Activated CD4-positive, alpha-beta T cell treated with anti-CD3 and anti-CD28 coated beads, Interleukin-2, amount 10 ng/mL, durations not matched to agents 7 days and 5 days (primary cell): ENCODE data around the gene LYPD4. TPM values are rescaled to one million over a fixed set of nuclear protein-coding genes. Genes with fewer than 3 reads are reported as not detected.

Source experiments
- CTCF ChIA-PET: fragments of 350-600 bp; sonication (Branson Sonifier 250); formaldehyde crosslinking; loops from one replicate; lab custom pipeline; 2021; ENCODE audit warnings: antibody characterized with exemption; lab: Charles Lee
- POLR2A ChIA-PET: fragments of 350-600 bp; sonication (Branson Sonifier 250); formaldehyde crosslinking; loops from one replicate; lab custom pipeline; 2021; ENCODE audit warnings: antibody characterized with exemption; lab: Charles Lee
- DNase-seq: peaks from one replicate; pipeline ENCODE4 v3.0.0-alpha.2; 2020
- H3K27ac Mint-ChIP-seq: one replicate; pipeline ENCODE4 v1.8.0; 2021; ENCODE audit warnings: mild to moderate bottlenecking, moderate library complexity, mixed read lengths
- H3K27me3 Mint-ChIP-seq: one replicate; pipeline ENCODE4 v1.8.0; 2021; ENCODE audit warnings: mixed read lengths
- H3K36me3 Mint-ChIP-seq: one replicate; pipeline ENCODE4 v1.8.0; 2021; ENCODE audit warnings: low read depth, mixed read lengths
- H3K4me1 Mint-ChIP-seq: one replicate; pipeline ENCODE4 v1.8.0; 2021; ENCODE audit warnings: mixed read lengths
- H3K4me3 Mint-ChIP-seq: one replicate; pipeline ENCODE4 v1.8.0; 2021; ENCODE audit warnings: mild to moderate bottlenecking, moderate library complexity, mixed read lengths
- H3K9me3 Mint-ChIP-seq: one replicate; pipeline ENCODE4 v1.8.0; 2021; ENCODE audit warnings: mixed read lengths
- total RNA-seq, 2 experiments: library from RNA; stranded (reverse); gene quantifications; one replicate each; pipeline ENCODE4 v1.2.3, GENCODE V29; 2021

The LYPD4 gene
- total RNA-seq, 2 experiments from 2014 or later: not detected

DNA sequence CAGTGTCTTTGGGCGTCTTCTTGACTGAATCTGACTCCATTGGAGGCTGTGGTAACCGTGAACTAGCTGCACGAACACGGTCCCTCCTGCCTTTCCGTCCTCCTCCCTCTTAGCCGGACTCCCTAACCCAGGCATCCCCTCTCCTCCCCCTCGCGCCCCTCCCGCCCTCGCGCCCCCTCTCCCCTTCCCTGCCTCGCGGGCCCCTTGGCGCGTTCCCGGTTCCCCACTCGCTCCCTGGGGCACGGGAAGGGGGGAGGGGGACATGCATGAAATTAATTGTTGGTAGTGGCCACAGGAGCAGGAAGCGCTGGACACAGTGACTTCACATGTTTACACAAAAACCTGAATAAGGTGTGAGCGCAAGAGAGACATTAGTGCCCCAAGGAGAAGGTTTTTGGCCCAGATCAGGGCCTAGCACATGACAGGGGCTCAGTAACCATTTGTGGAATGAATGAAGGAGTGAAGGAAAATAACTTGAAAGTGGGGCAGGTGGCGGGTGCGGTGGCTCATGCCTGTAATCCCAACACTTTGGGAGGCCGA lies 638 bp upstream of the LYPD4 start:
- Mint-ChIP-seq H3K4me3 (no peak overlapping the region), H3K27me3 (peaks cover 4% of the 10 kb centered on the region), H3K27ac (no peak overlapping the region), H3K9me3 (no peaks in the 10 kb centered on the region), H3K36me3 (no peaks in the 10 kb centered on the region), H3K4me1 (no peaks in the 10 kb centered on the region)
- ChIA-PET POLR2A (no interaction called here), CTCF (no interaction called here)
- no peak for DNase-seq

DNA sequence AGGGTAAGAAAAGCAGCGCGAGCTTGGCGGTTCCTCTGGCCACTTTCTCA lies 343 bp upstream of the LYPD4 start, which contains the start of gene DMRTC2:
DMRTC2 (plus strand) TSS at position 42 of the 50 bp plus-strand sequence. CDS start 2,387 bp downstream, outside the sequence.
- Mint-ChIP-seq H3K9me3 (no peaks in the 10 kb centered on the region), H3K36me3 (no peaks in the 10 kb centered on the region), H3K4me1 (no peaks in the 10 kb centered on the region), H3K27ac (no peak within 1 kb of the TSS), H3K27me3 (peaks cover 4% of the 10 kb centered on the region), H3K4me3 (no peak within 1 kb of the TSS)
- ChIA-PET POLR2A (no interaction called here), CTCF (no interaction called here)
- no peak for DNase-seq

DNA sequence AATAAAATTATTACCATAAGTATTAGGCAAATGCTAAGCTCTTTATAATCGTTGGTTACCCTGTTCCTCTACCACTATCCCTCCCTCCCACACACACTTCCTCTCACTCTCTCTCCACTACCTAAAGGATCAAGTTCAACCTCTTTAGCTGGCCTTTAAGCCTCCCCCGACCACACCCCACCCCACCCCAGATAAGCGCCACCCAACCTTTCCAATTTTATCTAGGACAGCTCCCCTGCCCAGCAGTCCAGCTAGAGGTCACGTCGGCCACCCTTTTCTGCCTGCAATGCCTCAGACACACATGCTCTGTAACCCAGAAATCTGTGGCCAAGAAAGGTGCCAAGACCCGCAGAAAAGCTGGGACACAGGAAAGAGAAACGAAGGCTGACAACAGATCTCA lies 1.1 kb downstream of the LYPD4 start:
- no peak overlapping the region for H3K4me3 Mint-ChIP-seq
- no peaks in the 10 kb centered on the region for H3K9me3 Mint-ChIP-seq
- H3K36me3 Mint-ChIP-seq: no peaks in the 10 kb centered on the region
- H3K27ac Mint-ChIP-seq: no peak overlapping the region
- POLR2A ChIA-PET: no interaction called here
- CTCF ChIA-PET: interaction anchor here (1.5 kb wide), 1 partner anchor 16 kb away, joined by 5 read pairs; the partner anchor contains the start of gene RPS19
- no peak for DNase-seq
- peaks cover 11% of the 10 kb centered on the region for H3K27me3 Mint-ChIP-seq
- no peaks in the 10 kb centered on the region for H3K4me1 Mint-ChIP-seq

DNA sequence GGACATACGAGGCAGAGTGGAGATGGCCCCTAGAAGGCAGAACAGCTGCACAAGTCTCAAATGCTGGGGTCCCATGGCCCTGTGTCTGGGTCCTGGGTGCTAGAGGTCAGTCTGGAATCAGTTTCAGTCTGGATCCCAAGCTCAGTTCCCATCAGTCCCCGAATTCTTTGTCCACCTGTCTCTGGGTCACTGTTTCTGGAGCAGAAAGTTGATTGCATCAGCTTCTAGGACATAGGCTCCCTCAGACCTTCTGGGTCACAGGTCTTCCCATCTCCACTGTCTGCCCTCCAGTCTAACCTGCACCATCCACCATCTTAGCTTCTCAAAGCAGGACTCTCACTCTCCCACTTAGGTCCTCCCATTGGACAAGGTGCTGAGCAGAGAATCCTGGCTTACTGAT lies 5.3 kb downstream of the LYPD4 start:
- Mint-ChIP-seq H3K36me3 (no peaks in the 10 kb centered on the region), H3K4me3 (no peak overlapping the region), H3K27me3 (peaks cover 31% of the 10 kb centered on the region), H3K9me3 (no peaks in the 10 kb centered on the region), H3K4me1 (no peaks in the 10 kb centered on the region), H3K27ac (no peak overlapping the region)
- no peak for DNase-seq
- POLR2A ChIA-PET: no interaction called here
- CTCF ChIA-PET: no interaction called here

DNA sequence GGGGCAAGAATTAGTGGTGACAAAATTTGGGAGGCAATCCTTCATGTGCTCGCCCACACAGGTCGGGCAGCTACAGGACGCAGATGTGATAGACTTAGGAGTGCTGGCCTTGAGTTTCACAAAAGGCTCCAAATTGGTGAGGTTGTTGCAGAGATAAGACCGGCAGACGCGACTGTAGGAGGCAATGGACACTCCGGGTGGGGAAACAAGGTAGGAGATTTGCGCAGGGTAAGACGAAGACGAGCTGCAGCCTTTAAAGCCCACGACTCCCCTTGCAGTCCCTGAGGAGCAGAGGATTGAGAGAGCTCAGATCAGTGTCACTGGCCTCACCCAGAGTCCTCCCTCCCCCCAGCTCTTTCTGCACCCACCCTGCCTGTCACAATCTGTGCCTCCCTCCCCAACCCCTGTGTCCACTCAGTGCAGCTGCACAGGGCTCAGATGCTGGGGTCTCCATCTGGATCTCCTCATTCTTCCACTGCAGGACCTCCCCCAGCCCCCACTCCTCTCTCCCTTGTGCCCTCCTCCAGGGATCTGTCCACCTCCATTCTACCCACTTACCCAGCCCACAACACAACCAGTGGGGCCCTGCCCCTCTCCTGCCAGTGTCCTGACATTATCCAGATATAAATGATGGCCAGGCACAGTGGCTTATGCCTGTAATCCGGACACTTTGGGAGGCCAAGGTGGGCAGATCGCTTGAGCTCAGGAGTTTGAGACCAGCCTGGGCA lies 6.3 kb downstream of the LYPD4 start:
- Mint-ChIP-seq H3K27ac (no peak overlapping the region), H3K4me3 (no peak overlapping the region), H3K4me1 (no peaks in the 10 kb centered on the region), H3K36me3 (no peaks in the 10 kb centered on the region), H3K27me3 (peaks cover 32% of the 10 kb centered on the region), H3K9me3 (no peaks in the 10 kb centered on the region)
- ChIA-PET CTCF (interaction anchor here (0.6 to 1.2 kb wide), 4 partner anchors 42 to 121 kb away, joined by 3 read pairs; partner anchors contain the start of gene RABAC1), POLR2A (no interaction called here)
- no peak for DNase-seq

DNA sequence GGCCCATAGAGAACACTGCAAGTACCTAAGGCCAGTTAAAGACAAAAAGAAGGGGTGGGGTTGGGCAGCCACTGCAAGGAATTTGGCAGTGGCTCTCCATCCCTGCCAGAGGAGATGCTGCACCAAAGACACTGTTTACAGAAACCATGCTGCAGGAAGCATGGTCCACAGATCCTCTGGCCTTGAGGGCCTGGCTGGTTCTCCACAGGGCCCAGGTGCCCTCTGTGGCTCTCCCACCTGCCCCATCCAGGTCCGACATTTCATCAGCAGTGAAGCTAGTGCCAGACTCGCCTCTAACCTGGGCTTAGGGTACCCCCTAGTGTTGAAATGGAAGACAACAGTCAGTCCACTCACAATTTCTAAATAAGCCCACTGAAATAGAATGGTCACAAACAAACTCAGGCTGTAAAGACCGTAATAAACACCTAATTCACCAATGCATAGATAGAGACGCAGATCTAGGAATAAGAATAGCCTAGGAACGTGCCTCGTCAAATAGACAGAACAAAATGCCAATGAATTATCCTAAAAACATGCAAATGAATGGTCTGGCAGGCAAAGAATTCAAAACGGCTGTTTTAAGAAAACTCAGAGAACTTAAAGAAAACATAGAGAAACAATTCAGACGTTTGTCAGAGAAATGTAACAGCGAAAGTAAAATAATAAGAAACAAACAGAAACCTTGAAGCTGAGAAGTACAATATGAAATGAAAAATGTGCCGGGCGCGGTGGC lies 23.3 kb downstream of the LYPD4 start:
- no peak overlapping the region for H3K4me3 Mint-ChIP-seq
- peaks cover 28% of the 10 kb centered on the region for H3K27me3 Mint-ChIP-seq
- H3K4me1 Mint-ChIP-seq: no peaks in the 10 kb centered on the region
- H3K27ac Mint-ChIP-seq: no peak overlapping the region
- DNase-seq: peak; percentile 66
- ChIA-PET POLR2A (no interaction called here), CTCF (interaction anchor here (0.6 to 1.5 kb wide), 9 partner anchors 19 to 1216 kb away, joined by 3 to 10 read pairs (median 4); partner anchors contain the start of gene CEACAM3)
- H3K36me3 Mint-ChIP-seq: no peaks in the 10 kb centered on the region
- H3K9me3 Mint-ChIP-seq: no peaks in the 10 kb centered on the region

DNA sequence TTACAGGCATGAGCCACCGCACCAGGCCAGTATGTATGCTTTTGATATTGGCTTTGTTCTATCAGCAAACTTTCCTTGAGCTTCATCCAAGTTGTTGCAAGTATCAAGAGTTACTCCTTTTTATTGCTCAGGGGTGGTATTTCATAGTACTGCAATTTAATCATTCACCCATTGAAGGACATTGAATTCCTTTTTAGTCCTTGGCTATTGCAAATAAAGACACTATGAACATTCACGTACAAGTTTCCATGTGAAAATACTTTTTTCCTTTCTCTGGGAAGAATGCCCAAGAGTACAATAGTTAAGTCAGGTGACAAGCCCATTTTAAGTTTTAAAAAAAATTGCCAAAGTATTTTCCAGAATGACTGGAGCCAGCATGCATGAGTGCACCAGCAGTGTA lies 27.7 kb downstream of the LYPD4 start:
- ChIA-PET CTCF (interaction anchor here (1.0 kb wide), 1 partner anchor 24 kb away, joined by 3 read pairs; no protein-coding TSS in a partner anchor), POLR2A (no interaction called here)
- Mint-ChIP-seq H3K27ac (no peak overlapping the region), H3K27me3 (peaks cover 9% of the 10 kb centered on the region), H3K9me3 (no peaks in the 10 kb centered on the region), H3K4me1 (peaks cover 9% of the 10 kb centered on the region), H3K36me3 (no peaks in the 10 kb centered on the region), H3K4me3 (no peak overlapping the region)
- DNase-seq: no peak

DNA sequence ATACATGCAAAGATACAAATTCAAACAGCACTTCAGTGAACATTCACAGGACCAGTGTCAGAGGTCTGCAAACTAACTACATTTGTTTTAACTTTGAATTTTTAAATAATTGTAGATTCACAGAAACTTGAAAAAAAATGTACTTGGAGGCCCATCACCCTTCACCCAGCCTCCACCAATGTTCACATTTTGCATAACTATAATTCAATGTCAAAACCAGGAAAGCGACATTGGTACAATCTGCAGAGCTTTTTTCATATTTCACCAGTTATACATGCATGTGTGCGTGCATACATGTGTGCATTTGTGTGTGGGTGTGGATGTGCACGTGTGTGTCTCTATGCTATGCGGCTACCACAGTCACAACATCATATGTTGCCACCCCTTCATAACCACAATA lies 29.2 kb downstream of the LYPD4 start:
- CTCF ChIA-PET: interaction anchor here (1.0 kb wide), 1 partner anchor 24 kb away, joined by 6 read pairs; no protein-coding TSS in a partner anchor
- DNase-seq: no peak
- H3K36me3 Mint-ChIP-seq: no peaks in the 10 kb centered on the region
- no peaks in the 10 kb centered on the region for H3K27me3 Mint-ChIP-seq
- no peaks in the 10 kb centered on the region for H3K9me3 Mint-ChIP-seq
- H3K27ac Mint-ChIP-seq: no peak overlapping the region
- H3K4me3 Mint-ChIP-seq: no peak overlapping the region
- H3K4me1 Mint-ChIP-seq: peaks cover 9% of the 10 kb centered on the region
- POLR2A ChIA-PET: no interaction called here

DNA sequence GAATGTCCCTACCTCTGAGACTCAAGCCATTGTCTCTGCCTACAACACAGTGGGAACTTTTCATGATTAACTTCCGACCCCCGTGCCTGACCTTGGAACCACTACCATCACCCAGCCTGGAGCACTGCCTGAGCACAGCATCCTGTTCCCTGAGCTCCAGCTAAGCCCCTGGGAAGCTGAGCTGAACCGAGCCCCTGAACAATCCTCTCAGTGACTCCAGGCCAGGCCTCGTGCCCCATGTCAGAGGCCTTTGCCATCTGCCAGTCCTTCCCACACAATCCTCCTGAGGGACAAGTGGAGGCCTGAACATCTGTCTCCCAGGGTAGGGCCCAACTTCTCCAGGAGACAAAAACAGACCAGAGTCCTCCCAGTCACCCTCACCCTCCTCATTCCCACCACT lies 30.6 kb downstream of the LYPD4 start:
- Mint-ChIP-seq H3K36me3 (no peaks in the 10 kb centered on the region), H3K4me3 (no peak overlapping the region), H3K27me3 (peaks cover 2% of the 10 kb centered on the region), H3K27ac (no peak overlapping the region), H3K4me1 (peaks cover 9% of the 10 kb centered on the region), H3K9me3 (no peaks in the 10 kb centered on the region)
- POLR2A ChIA-PET: no interaction called here
- CTCF ChIA-PET: no interaction called here
- no peak for DNase-seq

DNA sequence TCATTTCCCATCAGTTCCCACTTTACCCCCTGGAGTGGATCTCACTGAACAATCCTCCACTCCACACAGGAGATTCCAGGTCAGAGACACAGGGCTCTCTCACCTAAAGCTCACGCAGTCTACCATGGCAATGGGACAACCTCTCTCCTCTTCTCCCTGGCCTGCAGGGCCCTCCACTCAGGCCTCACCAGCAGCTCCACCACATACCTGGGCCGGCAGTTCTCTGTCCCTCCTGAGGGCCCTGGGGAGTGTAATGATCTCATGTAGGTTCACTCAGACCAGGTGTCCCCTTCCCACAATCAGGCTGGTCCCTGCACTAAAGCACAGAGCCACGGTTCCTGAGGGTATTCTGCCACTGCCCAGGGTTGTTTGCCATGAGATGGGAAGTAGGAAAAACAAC lies 32.5 kb downstream of the LYPD4 start:
- Mint-ChIP-seq H3K9me3 (no peaks in the 10 kb centered on the region), H3K4me1 (peaks cover 9% of the 10 kb centered on the region), H3K4me3 (no peak overlapping the region), H3K27ac (no peak overlapping the region), H3K36me3 (no peaks in the 10 kb centered on the region), H3K27me3 (peaks cover 7% of the 10 kb centered on the region)
- ChIA-PET POLR2A (no interaction called here), CTCF (interaction anchor here (1.6 to 2.1 kb wide), 2 partner anchors 17 to 58 kb away, joined by 5 to 6 read pairs; no protein-coding TSS in a partner anchor)
- DNase-seq: no peak

DNA sequence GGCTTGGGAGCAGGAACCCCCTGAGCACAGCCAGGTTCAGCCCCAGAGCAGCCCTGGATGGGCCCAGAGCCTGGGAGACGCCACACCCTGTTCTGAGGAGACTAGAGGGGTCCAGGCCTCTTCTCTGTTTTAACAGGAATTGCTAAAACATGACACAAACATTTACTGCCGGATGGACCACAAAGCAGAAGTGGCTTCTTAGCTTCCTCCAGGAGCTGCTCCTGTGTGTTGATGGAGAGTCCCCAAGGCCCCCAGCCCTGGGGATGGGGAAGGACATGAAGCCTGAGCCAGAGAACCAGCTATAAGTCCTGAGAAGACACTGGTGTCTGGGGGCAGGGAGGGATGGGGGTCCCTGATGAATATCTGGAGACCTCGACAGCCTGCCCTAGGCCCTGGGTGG lies 33.4 kb downstream of the LYPD4 start:
- H3K9me3 Mint-ChIP-seq: no peaks in the 10 kb centered on the region
- no peak overlapping the region for H3K27ac Mint-ChIP-seq
- POLR2A ChIA-PET: no interaction called here
- peaks cover 7% of the 10 kb centered on the region for H3K27me3 Mint-ChIP-seq
- no peak for DNase-seq
- no peak overlapping the region for H3K4me3 Mint-ChIP-seq
- H3K36me3 Mint-ChIP-seq: no peaks in the 10 kb centered on the region
- peaks cover 9% of the 10 kb centered on the region for H3K4me1 Mint-ChIP-seq
- CTCF ChIA-PET: interaction anchor here (1.6 to 2.1 kb wide), 2 partner anchors 16 to 57 kb away, joined by 5 to 6 read pairs; no protein-coding TSS in a partner anchor

DNA sequence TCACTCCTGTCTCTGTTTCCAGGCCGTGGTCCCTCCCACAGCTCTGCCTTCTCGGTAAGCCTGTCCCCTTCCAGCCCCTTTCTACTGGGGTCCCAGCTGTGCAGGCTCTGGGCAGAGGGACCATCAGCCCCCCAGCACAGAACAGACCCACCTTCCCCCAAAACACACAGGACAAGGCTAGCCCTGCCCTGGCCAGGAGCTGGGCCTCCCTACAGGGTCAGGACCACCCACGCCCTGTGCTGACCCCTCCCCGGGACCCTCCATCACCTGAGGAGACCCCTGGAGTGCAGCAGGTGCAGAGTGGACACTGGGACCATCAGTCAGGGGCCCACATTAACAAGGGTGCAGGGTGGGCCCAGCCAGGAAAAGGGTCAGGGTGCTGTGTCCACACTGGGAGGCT lies 34.2 kb downstream of the LYPD4 start:
- no peak overlapping the region for H3K27ac Mint-ChIP-seq
- H3K4me1 Mint-ChIP-seq: peaks cover 9% of the 10 kb centered on the region
- CTCF ChIA-PET: interaction anchor here (1.6 kb wide), 1 partner anchor 57 kb away, joined by 5 read pairs; no protein-coding TSS in a partner anchor
- H3K4me3 Mint-ChIP-seq: no peak overlapping the region
- POLR2A ChIA-PET: no interaction called here
- no peak for DNase-seq
- H3K27me3 Mint-ChIP-seq: peaks cover 7% of the 10 kb centered on the region
- no peaks in the 10 kb centered on the region for H3K36me3 Mint-ChIP-seq
- no peaks in the 10 kb centered on the region for H3K9me3 Mint-ChIP-seq
